ENCODE results near the gene LRIG3.
A peak's percentile ranks its signal among the peaks of the same experiment; 100 is the strongest.

- TF ChIP-seq EGR1 (IDR thresholded peaks at IDR 0.05; ENCODE audit: borderline replicate concordance, low read depth, low read length) (no peak), JUND (IDR thresholded peaks at IDR 0.05; ENCODE audit: low read length) (no peak), NRF1 (IDR thresholded peaks at IDR 0.05; ENCODE audit: low read depth, low read length) (no peak), RNF2 (IDR thresholded peaks at IDR 0.05; ENCODE audit: borderline replicate concordance, low read depth, low read length, missing control alignments, poor library complexity, severe bottlenecking) (no peak), SRF (IDR thresholded peaks at IDR 0.05; ENCODE audit: low read depth, low read length) (no peak), CTCF (IDR thresholded peaks at IDR 0.05; ENCODE audit: control extremely low read depth in 1 of 3, insufficient read depth in 1 of 3, low read depth in 1 of 3, low read length in 3 of 3) (peak in 1 of 3 experiments; percentile 14; a peak in 1 of 4 replicates), FOSL1 (IDR thresholded peaks at IDR 0.05; ENCODE audit: insufficient read depth, low read depth, low read length) (no peak)
These were observed at the start of gene LRIG3 for GRCh38 chr12:58920102-58920960.
